ENCODE results near the gene NCBP2L. TPM values are rescaled to one million over a fixed set of nuclear protein-coding genes. Genes with fewer than 3 reads are reported as not detected.

Gene NCBP2L
- total RNA-seq, 4 donors from 2014 or later = not detected

- DNase-seq = no peak
- no peaks in the 10 kb centered on the region for H3K36me3 ChIP-seq
- H3K9me3 ChIP-seq = no peaks in the 10 kb centered on the region
- H3K4me1 ChIP-seq = no peaks in the 10 kb centered on the region
- TF ChIP-seq CTCF (IDR thresholded peaks at IDR 0.05) (no peak), POLR2A (IDR thresholded peaks at IDR 0.05) (no peak)
- no peak overlapping the region for H3K4me3 ChIP-seq
- H3K27ac ChIP-seq = no peak overlapping the region
- H3K27me3 ChIP-seq = no peaks in the 10 kb centered on the region
Observed at GRCh38 chrX:107760304-107761077, 17.0 kb upstream of the NCBP2L start.

- Histone ChIP-seq H3K27ac (no peak overlapping the region), H3K4me3 (no peak overlapping the region), H3K36me3 (no peaks in the 10 kb centered on the region), H3K9me3 (no peaks in the 10 kb centered on the region), H3K27me3 (no peaks in the 10 kb centered on the region), H3K4me1 (no peaks in the 10 kb centered on the region)
- no peak for TF ChIP-seq POLR2A (IDR thresholded peaks at IDR 0.05)
- no peak for TF ChIP-seq CTCF (IDR thresholded peaks at IDR 0.05)
- no peak for DNase-seq
Observed at GRCh38 chrX:107763647-107764046, 13.9 kb upstream of the NCBP2L start.

- no peaks in the 10 kb centered on the region for H3K27me3 ChIP-seq
- no peak for TF ChIP-seq CTCF (IDR thresholded peaks at IDR 0.05)
- no peak for TF ChIP-seq POLR2A (IDR thresholded peaks at IDR 0.05)
- H3K4me3 ChIP-seq = no peak overlapping the region
- H3K27ac ChIP-seq = no peak overlapping the region
- no peaks in the 10 kb centered on the region for H3K36me3 ChIP-seq
- no peaks in the 10 kb centered on the region for H3K4me1 ChIP-seq
- DNase-seq = no peak
- no peaks in the 10 kb centered on the region for H3K9me3 ChIP-seq
Observed at GRCh38 chrX:107764845-107765608, 12.5 kb upstream of the NCBP2L start.

GRCh38 chrX:107766470-107767150 is 10.9 kb upstream of the NCBP2L start:
- no peak for DNase-seq
- Histone ChIP-seq H3K27me3 (no peaks in the 10 kb centered on the region), H3K4me3 (no peak overlapping the region), H3K36me3 (no peaks in the 10 kb centered on the region), H3K27ac (no peak overlapping the region), H3K4me1 (no peaks in the 10 kb centered on the region), H3K9me3 (no peaks in the 10 kb centered on the region)
- no peak for TF ChIP-seq CTCF (IDR thresholded peaks at IDR 0.05)
- TF ChIP-seq POLR2A (IDR thresholded peaks at IDR 0.05) = no peak

- no peak overlapping the region for H3K27ac ChIP-seq
- no peaks in the 10 kb centered on the region for H3K27me3 ChIP-seq
- no peak for DNase-seq
- no peak for TF ChIP-seq POLR2A (IDR thresholded peaks at IDR 0.05)
- TF ChIP-seq CTCF (IDR thresholded peaks at IDR 0.05) = no peak
- no peaks in the 10 kb centered on the region for H3K36me3 ChIP-seq
- H3K4me1 ChIP-seq = no peaks in the 10 kb centered on the region
- no peak overlapping the region for H3K4me3 ChIP-seq
- H3K9me3 ChIP-seq = no peaks in the 10 kb centered on the region
Observed at GRCh38 chrX:107768051-107768450, 9.5 kb upstream of the NCBP2L start.

Measured in Peyer's patch (tissue), 4 donors.